H9 (cell line): ENCODE data around the gene TXNDC17. TPM values are rescaled to one million over a fixed set of nuclear protein-coding genes. Genes with fewer than 3 reads are reported as not detected.

Experiments used
- DNase-seq: peaks from one replicate; pipeline ENCODE4 v3.0.0-alpha.2; 2017
- H2AFZ ChIP-seq: one replicate; pipeline ENCODE4 v1.6.1; 2013; ENCODE audit warnings: mild to moderate bottlenecking, low read length, control low read depth, moderate library complexity
- H2AK5ac ChIP-seq: 2 replicates; pipeline ENCODE4 v1.6.1; 2013; ENCODE audit warnings: low read length, control low read depth, mixed read lengths; ENCODE audit not compliant: insufficient read length
- H2BK120ac ChIP-seq: one replicate; pipeline ENCODE4 v1.6.1; 2013; ENCODE audit warnings: low read depth, mild to moderate bottlenecking, low read length, control low read depth, inconsistent platforms; ENCODE audit not compliant: poor library complexity, severe bottlenecking
- H2BK12ac ChIP-seq: 2 replicates; pipeline ENCODE4 v1.6.1; 2013; ENCODE audit warnings: low read length, control low read depth, mixed read lengths, low read depth; ENCODE audit not compliant: insufficient read length
- H2BK15ac ChIP-seq: 2 replicates; pipeline ENCODE4 v1.6.1; 2013; ENCODE audit warnings: low read depth, low read length, control low read depth
- H2BK20ac ChIP-seq: one replicate; pipeline ENCODE4 v1.6.1; 2013; ENCODE audit warnings: low read depth, mild to moderate bottlenecking, low read length, control low read depth, inconsistent platforms; ENCODE audit not compliant: poor library complexity, severe bottlenecking
- H2BK5ac ChIP-seq: 2 replicates; pipeline ENCODE4 v1.6.1; 2013; ENCODE audit warnings: low read length, control low read depth, mixed read lengths; ENCODE audit not compliant: insufficient read length
- H3K14ac ChIP-seq: 2 replicates; pipeline ENCODE4 v1.6.1; 2013; ENCODE audit warnings: low read length, control low read depth; ENCODE audit not compliant: insufficient read depth
- H3K18ac ChIP-seq: 2 replicates; pipeline ENCODE4 v1.6.1; 2013; ENCODE audit warnings: low read depth, mild to moderate bottlenecking, mixed read lengths, low read length, control low read depth; ENCODE audit not compliant: insufficient read length
- H3K23ac ChIP-seq: 2 replicates; pipeline ENCODE4 v1.6.1; 2013; ENCODE audit warnings: low read length, control low read depth, mixed read lengths, low read depth; ENCODE audit not compliant: insufficient read length
- H3K23me2 ChIP-seq: 2 replicates; pipeline ENCODE4 v1.6.1; 2013; ENCODE audit warnings: low read depth, mild to moderate bottlenecking, mixed read lengths, low read length, control low read depth; ENCODE audit not compliant: insufficient read length, poor library complexity, severe bottlenecking
- H3K27ac ChIP-seq: 2 replicates; pipeline ENCODE4 v1.5.1; 2013; ENCODE audit warnings: low read length, control low read depth, mixed read lengths, low read depth; ENCODE audit not compliant: insufficient read length
- H3K27me3 ChIP-seq: 2 replicates; pipeline ENCODE4 v1.6.1; 2013; ENCODE audit warnings: low read length, control low read depth, inconsistent platforms; ENCODE audit not compliant: insufficient read depth
- H3K4ac ChIP-seq: 2 replicates; pipeline ENCODE4 v1.6.1; 2013; ENCODE audit warnings: low read depth, mild to moderate bottlenecking, control low read depth, inconsistent platforms, low read length, moderate library complexity
- H3K4me1 ChIP-seq: 2 replicates; pipeline ENCODE4 v1.6.1; 2013; ENCODE audit warnings: low read length, control low read depth, inconsistent platforms; ENCODE audit not compliant: insufficient read depth
- H3K4me2 ChIP-seq: 2 replicates; pipeline ENCODE4 v1.6.1; 2013; ENCODE audit warnings: low read length, control low read depth, mixed read lengths; ENCODE audit not compliant: insufficient read length, insufficient read depth
- H3K56ac ChIP-seq: 2 replicates; pipeline ENCODE4 v1.6.1; 2013; ENCODE audit warnings: low read depth, mild to moderate bottlenecking, mixed read lengths, low read length, control low read depth; ENCODE audit not compliant: insufficient read length
- H3K79me1 ChIP-seq: 2 replicates; pipeline ENCODE4 v1.6.1; 2013; ENCODE audit warnings: low read depth, mild to moderate bottlenecking, moderate library complexity, low read length, control low read depth, inconsistent platforms; ENCODE audit not compliant: insufficient read depth, poor library complexity, severe bottlenecking
- H3K79me2 ChIP-seq: 2 replicates; pipeline ENCODE4 v1.6.1; 2013; ENCODE audit warnings: low read length, control low read depth, inconsistent platforms; ENCODE audit not compliant: insufficient read depth
- H3K9ac ChIP-seq: 2 replicates; pipeline ENCODE4 v1.6.1; 2013; ENCODE audit warnings: low read length, control low read depth, mixed read lengths; ENCODE audit not compliant: insufficient read length; ENCODE audit errors: extremely low read depth
- H3K9me3 ChIP-seq: one replicate; pipeline ENCODE4 v1.6.1; 2013; ENCODE audit warnings: low read depth, low read length, inconsistent platforms; ENCODE audit not compliant: control insufficient read depth
- H3T11ph ChIP-seq: one replicate; pipeline ENCODE4 v1.6.1; 2013; ENCODE audit warnings: mild to moderate bottlenecking, low read length, control low read depth, inconsistent platforms
- H4K20me1 ChIP-seq: one replicate; pipeline ENCODE4 v1.6.1; 2013; ENCODE audit not compliant: control insufficient read depth, insufficient read length, insufficient read depth
- H4K5ac ChIP-seq: 2 replicates; pipeline ENCODE4 v1.6.1; 2013; ENCODE audit warnings: low read depth, mild to moderate bottlenecking, mixed read lengths, low read length, control low read depth; ENCODE audit not compliant: insufficient read length
- H4K8ac ChIP-seq: replicated peaks from 2 replicates; pipeline ENCODE4 v1.6.1; 2013; ENCODE audit warnings: low read length, control low read depth, mixed read lengths, low read depth; ENCODE audit not compliant: insufficient read length
- H4K91ac ChIP-seq: 2 replicates; pipeline ENCODE4 v1.6.1; 2013; ENCODE audit warnings: low read depth, mild to moderate bottlenecking, moderate library complexity, mixed read lengths, low read length, control low read depth; ENCODE audit not compliant: insufficient read length
- H3K27ac Mint-ChIP-seq, 3 experiments: 2 replicates in 2 of 3; 3 replicates in 1 of 3; pipeline ENCODE4 v1.8.0; 2020 to 2021; ENCODE audit warnings: mixed read lengths in 3 of 3, mild to moderate bottlenecking in 1 of 3, moderate library complexity in 1 of 3
- H3K27me3 Mint-ChIP-seq: 2 replicates; pipeline ENCODE4 v1.8.0; 2021; ENCODE audit warnings: low read depth, mild to moderate bottlenecking, moderate library complexity, mixed read lengths
- H3K36me3 Mint-ChIP-seq, 3 experiments: 2 replicates in 2 of 3; 3 replicates in 1 of 3; pipeline ENCODE4 v1.8.0; 2020 to 2021; ENCODE audit warnings: low read depth in 3 of 3, mixed read lengths in 3 of 3; ENCODE audit not compliant: insufficient read depth in 1 of 3
- H3K4me1 Mint-ChIP-seq, 2 experiments: 2 replicates each; pipeline ENCODE4 v1.8.0; 2020; ENCODE audit warnings: mixed read lengths in 2 of 2
- H3K4me3 Mint-ChIP-seq, 2 experiments: 2 replicates in 1 of 2; 3 replicates in 1 of 2; pipeline ENCODE4 v1.8.0; 2020 to 2021; ENCODE audit warnings: mild to moderate bottlenecking in 2 of 2, mixed read lengths in 2 of 2, moderate library complexity in 1 of 2
- H3K9me3 Mint-ChIP-seq, 2 experiments: 2 replicates in 1 of 2; 3 replicates in 1 of 2; pipeline ENCODE4 v1.8.0; 2020; ENCODE audit warnings: mild to moderate bottlenecking in 2 of 2, mixed read lengths in 2 of 2, moderate library complexity in 1 of 2
- CTCF ChIP-seq: fragments of 200-600 bp; sonication (generic); conservative IDR thresholded peaks from 3 replicates; pipeline ENCODE4 v1.8.0; 2021; ENCODE audit warnings: antibody characterized with exemption, mild to moderate bottlenecking
- WGBS: extraction: QIAGEN DNeasy Blood & Tissue Kit; methylation state at CpG from one replicate; pipeline ENCODE4 v1.1.7; 2013; ENCODE audit warnings: missing lambda C conversion rate, low lambda C conversion rate, mixed read lengths; ENCODE audit not compliant: insufficient read length; ENCODE audit errors: extremely low coverage; 5-methylcytosine and 5-hydroxymethylcytosine counted together
- total RNA-seq: library from RNA; stranded (reverse); gene quantifications from 2 replicates; pipeline ENCODE4 v1.2.1, GENCODE V29; 2021

The TXNDC17 gene
- total RNA-seq, 1 experiment from 2014 or later: 170 TPM

GRCh38 chr17:6591599-6592158 lies 49.2 kb upstream of the TXNDC17 start:
- TF ChIP-seq CTCF: no peak
- H3K79me1 ChIP-seq: no peaks in the 10 kb centered on the region
- H3K9ac ChIP-seq: no peak overlapping the region
- H2BK5ac ChIP-seq: no peak overlapping the region
- no peaks in the 10 kb centered on the region for H4K20me1 ChIP-seq
- H3K23ac ChIP-seq: no peak overlapping the region
- H2AK5ac ChIP-seq: no peak overlapping the region
- H2BK12ac ChIP-seq: no peak overlapping the region
- no peak overlapping the region for H3K4ac ChIP-seq
- H3T11ph ChIP-seq: no peak overlapping the region
- WGBS: no CpG with 5 or more reads among the region's 7 CpGs
- no peak overlapping the region for H3K4me3 Mint-ChIP-seq
- H3K27ac Mint-ChIP-seq: peak overlapping the region in 2 of 3 experiments; percentile 17 to 47; a peak in 4 of 7 replicates
- no peak overlapping the region for H2AFZ ChIP-seq
- H2BK20ac ChIP-seq: no peak overlapping the region
- H4K8ac ChIP-seq: no peak overlapping the region
- no peak overlapping the region for H3K56ac ChIP-seq
- no peak for DNase-seq
- no peak overlapping the region for H3K4me2 ChIP-seq
- no peak overlapping the region for H4K5ac ChIP-seq
- no peak overlapping the region for H3K14ac ChIP-seq
- no peak overlapping the region for H2BK15ac ChIP-seq
- no peaks in the 10 kb centered on the region for H3K4me1 ChIP-seq
- peaks cover 36 to 77% (median 71%) of the 10 kb centered on the region in 3 experiments; a peak in 6 of 7 replicates for H3K36me3 Mint-ChIP-seq
- H2BK120ac ChIP-seq: no peak overlapping the region
- H3K4me1 Mint-ChIP-seq: peaks cover 5 to 9% of the 10 kb centered on the region in 2 experiments
- no peak overlapping the region for H3K18ac ChIP-seq
- no peaks in the 10 kb centered on the region for H3K9me3 Mint-ChIP-seq
- no peaks in the 10 kb centered on the region for H3K9me3 ChIP-seq
- no peaks in the 10 kb centered on the region for H3K79me2 ChIP-seq
- no peak overlapping the region for H4K91ac ChIP-seq
- H3K27ac ChIP-seq: no peak overlapping the region
- no peaks in the 10 kb centered on the region for H3K27me3 ChIP-seq
- H3K23me2 ChIP-seq: no peaks in the 10 kb centered on the region
- H3K27me3 Mint-ChIP-seq: no peaks in the 10 kb centered on the region
